ENCODE data around the gene ARHGAP12.
"Not testable (repeated sequence)": the region's sequence is repeated elsewhere in the genome, so short reads cannot be mapped to it uniquely, and the experiment has no call there.

Gene ARHGAP12

GRCh38 chr10:31895722-31896121, 32.9 kb downstream of the ARHGAP12 start:
- not testable (repeated sequence) for H3K4me3 ChIP-seq (ENCODE audit: low read depth in 1 of 2, low read length in 2 of 2); H3K9me3 ChIP-seq (ENCODE audit: control insufficient read depth in 1 of 2, low read length in 2 of 2); H3K27ac ChIP-seq (ENCODE audit: low read length); H3K36me3 ChIP-seq (ENCODE audit: control insufficient read depth in 1 of 2, insufficient read depth in 2 of 2, low read length in 2 of 2); H3K27me3 ChIP-seq (ENCODE audit: low read depth, low read length)
- H3K4me1 ChIP-seq (ENCODE audit: control insufficient read depth in 1 of 2, insufficient read depth in 2 of 2, low read length in 2 of 2), result peaks cover 0 to 11% of the 10 kb centered on the region in 2 donors

DNA sequence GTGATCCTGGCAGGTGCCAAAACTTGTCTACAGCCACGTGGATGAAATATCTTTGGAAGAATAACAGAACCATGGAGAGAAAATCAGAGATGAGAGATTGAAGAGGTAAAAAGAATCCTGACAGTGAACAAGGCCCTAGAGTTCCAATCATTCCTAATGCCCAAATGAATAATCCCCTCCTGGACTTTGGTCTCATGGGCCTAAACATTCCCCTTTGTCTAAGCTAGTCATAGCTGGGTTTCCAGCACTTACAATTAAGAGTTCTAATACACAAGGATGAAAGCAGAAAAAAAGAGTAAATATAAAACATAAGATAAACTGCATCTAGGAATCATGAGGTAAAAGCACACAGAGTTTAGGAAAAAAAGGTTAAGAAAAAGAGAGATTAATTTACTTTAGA, 40.2 kb downstream of the ARHGAP12 start:
- Histone ChIP-seq H3K27me3 (ENCODE audit: low read depth, low read length) (no peaks in the 10 kb centered on the region), H3K4me1 (ENCODE audit: control insufficient read depth in 1 of 2, insufficient read depth in 2 of 2, low read length in 2 of 2) (peaks cover 0 to 12% of the 10 kb centered on the region in 2 donors), H3K36me3 (ENCODE audit: control insufficient read depth in 1 of 2, insufficient read depth in 2 of 2, low read length in 2 of 2) (no peaks in the 10 kb centered on the region), H3K27ac (ENCODE audit: low read length) (no peak overlapping the region), H3K4me3 (ENCODE audit: low read depth in 1 of 2, low read length in 2 of 2) (no peak overlapping the region), H3K9me3 (ENCODE audit: control insufficient read depth in 1 of 2, low read length in 2 of 2) (no peaks in the 10 kb centered on the region)

- no peaks in the 10 kb centered on the region for H3K9me3 ChIP-seq (ENCODE audit: control insufficient read depth in 1 of 2, low read length in 2 of 2)
- no peaks in the 10 kb centered on the region for H3K27me3 ChIP-seq (ENCODE audit: low read depth, low read length)
- H3K4me1 ChIP-seq (ENCODE audit: control insufficient read depth in 1 of 2, insufficient read depth in 2 of 2, low read length in 2 of 2), result peaks cover 0 to 12% of the 10 kb centered on the region in 2 donors
- no peak overlapping the region for H3K4me3 ChIP-seq (ENCODE audit: low read depth in 1 of 2, low read length in 2 of 2)
- no peaks in the 10 kb centered on the region for H3K36me3 ChIP-seq (ENCODE audit: control insufficient read depth in 1 of 2, insufficient read depth in 2 of 2, low read length in 2 of 2)
- H3K27ac ChIP-seq (ENCODE audit: low read length), result peak overlapping the region; percentile 19
Measured at GRCh38 chr10:31887850-31888249, 40.8 kb downstream of the ARHGAP12 start.

GRCh38 chr10:31886885-31887284, 41.7 kb downstream of the ARHGAP12 start:
- Histone ChIP-seq H3K4me3 (ENCODE audit: low read depth in 1 of 2, low read length in 2 of 2) (no peak overlapping the region), H3K4me1 (ENCODE audit: control insufficient read depth in 1 of 2, insufficient read depth in 2 of 2, low read length in 2 of 2) (peaks cover 0 to 12% of the 10 kb centered on the region in 2 donors), H3K9me3 (ENCODE audit: control insufficient read depth in 1 of 2, low read length in 2 of 2) (no peaks in the 10 kb centered on the region), H3K27ac (ENCODE audit: low read length) (no peak overlapping the region), H3K27me3 (ENCODE audit: low read depth, low read length) (no peaks in the 10 kb centered on the region), H3K36me3 (ENCODE audit: control insufficient read depth in 1 of 2, insufficient read depth in 2 of 2, low read length in 2 of 2) (no peaks in the 10 kb centered on the region)

DNA sequence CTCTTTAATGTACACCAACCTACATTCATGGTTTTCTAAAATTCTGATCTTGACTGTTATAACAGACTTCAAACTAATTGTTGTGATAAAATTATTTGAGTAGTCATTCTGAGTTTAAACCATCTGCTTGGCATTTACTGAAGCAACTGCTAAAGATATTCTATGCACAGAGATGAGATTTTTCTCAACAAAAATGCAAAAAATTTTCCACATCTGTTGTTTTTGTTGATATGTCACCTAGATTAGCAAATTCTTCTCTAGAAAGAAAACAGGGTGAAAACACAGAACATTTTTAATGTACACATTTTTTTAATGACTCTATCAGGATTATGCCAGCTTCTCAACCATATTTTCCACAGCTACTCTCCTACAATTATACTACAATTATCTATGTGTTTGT, 42.7 kb downstream of the ARHGAP12 start:
- H3K27me3 ChIP-seq (ENCODE audit: low read depth, low read length), result no peaks in the 10 kb centered on the region
- H3K27ac ChIP-seq (ENCODE audit: low read length), result no peak overlapping the region
- peaks cover 0 to 12% of the 10 kb centered on the region in 2 donors for H3K4me1 ChIP-seq (ENCODE audit: control insufficient read depth in 1 of 2, insufficient read depth in 2 of 2, low read length in 2 of 2)
- no peaks in the 10 kb centered on the region for H3K9me3 ChIP-seq (ENCODE audit: control insufficient read depth in 1 of 2, low read length in 2 of 2)
- no peaks in the 10 kb centered on the region for H3K36me3 ChIP-seq (ENCODE audit: control insufficient read depth in 1 of 2, insufficient read depth in 2 of 2, low read length in 2 of 2)
- no peak overlapping the region for H3K4me3 ChIP-seq (ENCODE audit: low read depth in 1 of 2, low read length in 2 of 2)

DNA sequence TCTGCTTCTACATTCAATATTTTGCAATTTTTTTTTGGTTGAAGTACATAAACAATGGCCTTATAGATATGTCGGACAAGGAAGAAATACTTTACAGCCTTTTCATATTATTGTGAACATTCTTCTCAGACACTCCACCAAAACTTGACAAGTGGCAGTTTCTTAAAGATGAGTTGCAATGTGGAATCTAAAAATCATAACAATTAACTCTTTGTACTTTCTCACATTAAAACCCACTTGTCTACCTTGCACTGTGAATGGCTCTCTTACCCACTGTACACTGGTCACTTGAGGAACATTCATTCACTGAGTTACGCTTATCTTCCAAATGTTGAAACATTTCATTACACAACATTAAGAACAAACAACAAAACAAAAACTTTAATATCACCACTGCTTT, 44.2 kb downstream of the ARHGAP12 start:
- Histone ChIP-seq H3K4me1 (ENCODE audit: control insufficient read depth in 1 of 2, insufficient read depth in 2 of 2, low read length in 2 of 2) (peaks cover 0 to 12% of the 10 kb centered on the region in 2 donors), H3K27me3 (ENCODE audit: low read depth, low read length) (no peaks in the 10 kb centered on the region), H3K4me3 (ENCODE audit: low read depth in 1 of 2, low read length in 2 of 2) (no peak overlapping the region), H3K9me3 (ENCODE audit: control insufficient read depth in 1 of 2, low read length in 2 of 2) (no peaks in the 10 kb centered on the region), H3K27ac (ENCODE audit: low read length) (no peak overlapping the region), H3K36me3 (ENCODE audit: control insufficient read depth in 1 of 2, insufficient read depth in 2 of 2, low read length in 2 of 2) (no peaks in the 10 kb centered on the region)

DNA sequence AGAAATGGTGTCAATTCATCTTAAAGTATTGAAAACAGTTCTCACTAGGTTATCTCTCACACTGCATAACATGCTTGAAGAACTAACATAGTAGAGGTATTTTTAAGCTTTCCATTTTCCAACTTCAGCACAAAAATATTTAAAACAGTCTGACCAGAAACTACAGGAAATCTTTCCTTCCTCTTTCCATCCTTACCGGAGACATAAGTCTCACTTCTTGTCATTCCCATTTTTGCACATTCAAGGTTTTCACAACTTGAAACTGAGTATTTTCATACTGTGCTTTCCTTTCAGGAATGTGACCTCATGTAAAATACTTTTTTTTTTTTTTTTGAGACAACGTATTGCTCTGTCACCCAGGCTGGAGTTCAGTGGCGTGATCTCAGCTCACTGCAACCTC, 45.2 kb downstream of the ARHGAP12 start:
- Histone ChIP-seq H3K4me3 (ENCODE audit: low read depth in 1 of 2, low read length in 2 of 2) (no peak overlapping the region), H3K4me1 (ENCODE audit: control insufficient read depth in 1 of 2, insufficient read depth in 2 of 2, low read length in 2 of 2) (peaks cover 0 to 6% of the 10 kb centered on the region in 2 donors), H3K36me3 (ENCODE audit: control insufficient read depth in 1 of 2, insufficient read depth in 2 of 2, low read length in 2 of 2) (no peaks in the 10 kb centered on the region), H3K9me3 (ENCODE audit: control insufficient read depth in 1 of 2, low read length in 2 of 2) (no peaks in the 10 kb centered on the region), H3K27ac (ENCODE audit: low read length) (no peak overlapping the region), H3K27me3 (ENCODE audit: low read depth, low read length) (no peaks in the 10 kb centered on the region)

DNA sequence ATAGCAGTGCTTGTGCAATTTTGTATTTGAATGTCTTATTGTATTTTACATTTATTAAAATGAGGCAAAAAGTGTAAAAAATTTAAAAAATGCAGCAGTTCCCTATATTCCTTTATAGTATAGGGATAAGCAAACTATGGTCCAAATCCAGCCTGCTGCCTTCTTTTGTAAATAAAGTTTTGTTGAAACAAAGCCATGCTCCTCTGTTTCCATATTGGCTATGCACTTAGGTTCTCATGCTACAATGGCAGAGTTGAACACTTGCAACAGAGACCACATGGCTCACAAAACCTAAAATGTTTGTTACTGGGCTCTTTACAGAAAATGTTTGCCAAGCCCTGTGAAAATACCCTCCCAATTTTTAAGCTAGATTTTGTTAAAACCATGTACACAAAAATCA, 50.1 kb downstream of the ARHGAP12 start:
- H3K9me3 ChIP-seq (ENCODE audit: control insufficient read depth in 1 of 2, low read length in 2 of 2), result no peaks in the 10 kb centered on the region
- no peaks in the 10 kb centered on the region for H3K27me3 ChIP-seq (ENCODE audit: low read depth, low read length)
- no peaks in the 10 kb centered on the region for H3K4me1 ChIP-seq (ENCODE audit: control insufficient read depth in 1 of 2, insufficient read depth in 2 of 2, low read length in 2 of 2)

DNA sequence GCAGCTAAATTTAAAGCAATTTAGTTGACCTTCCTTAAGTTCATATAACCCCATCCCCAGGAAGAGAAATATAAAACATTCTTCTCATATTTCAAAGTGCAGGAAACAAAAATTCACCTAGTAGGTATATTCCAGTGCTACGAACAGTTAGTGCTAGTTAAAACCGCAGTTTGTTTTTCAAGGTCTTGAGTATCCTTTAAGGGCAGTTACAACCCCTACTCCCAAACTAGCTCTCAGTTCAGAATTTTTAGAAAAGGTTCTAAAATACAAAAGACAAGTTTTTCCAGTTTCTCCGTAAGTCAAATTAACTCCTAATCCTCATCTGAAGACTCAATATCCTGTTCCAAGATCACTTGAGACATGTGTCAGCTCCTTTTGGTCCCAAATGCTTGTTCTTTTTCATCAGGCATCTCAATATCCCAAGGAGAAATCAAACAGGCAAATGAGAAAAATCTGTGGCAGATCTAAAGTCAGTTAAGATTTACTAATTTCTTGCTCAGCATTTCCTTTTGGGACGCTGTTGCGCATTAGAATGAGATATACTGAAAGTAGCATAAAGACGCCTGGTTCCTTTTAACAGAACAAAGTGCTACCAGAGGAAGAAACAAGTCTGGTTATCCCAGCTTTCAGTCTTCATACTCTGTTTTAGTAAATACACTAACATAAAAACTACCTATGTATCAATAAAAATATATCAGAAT, 51.8 kb downstream of the ARHGAP12 start:
- no peaks in the 10 kb centered on the region for H3K9me3 ChIP-seq (ENCODE audit: control insufficient read depth in 1 of 2, low read length in 2 of 2)
- H3K4me1 ChIP-seq (ENCODE audit: control insufficient read depth in 1 of 2, insufficient read depth in 2 of 2, low read length in 2 of 2), result no peaks in the 10 kb centered on the region
- no peak overlapping the region for H3K4me3 ChIP-seq (ENCODE audit: low read depth in 1 of 2, low read length in 2 of 2)
- H3K36me3 ChIP-seq (ENCODE audit: control insufficient read depth in 1 of 2, insufficient read depth in 2 of 2, low read length in 2 of 2), result no peaks in the 10 kb centered on the region
- no peak overlapping the region for H3K27ac ChIP-seq (ENCODE audit: low read length)
- no peaks in the 10 kb centered on the region for H3K27me3 ChIP-seq (ENCODE audit: low read depth, low read length)

More for the DNA sequence above, 50.1 kb downstream of the ARHGAP12 start:
- Histone ChIP-seq H3K36me3 (ENCODE audit: control insufficient read depth in 1 of 2, insufficient read depth in 2 of 2, low read length in 2 of 2) (no peaks in the 10 kb centered on the region), H3K27ac (ENCODE audit: low read length) (no peak overlapping the region), H3K4me3 (ENCODE audit: low read depth in 1 of 2, low read length in 2 of 2) (no peak overlapping the region)

- Histone ChIP-seq H3K27me3 (ENCODE audit: low read depth, low read length) (no peaks in the 10 kb centered on the region), H3K4me1 (ENCODE audit: control insufficient read depth in 1 of 2, insufficient read depth in 2 of 2, low read length in 2 of 2) (no peaks in the 10 kb centered on the region), H3K27ac (ENCODE audit: low read length) (no peak overlapping the region), H3K4me3 (ENCODE audit: low read depth in 1 of 2, low read length in 2 of 2) (no peak overlapping the region), H3K36me3 (ENCODE audit: control insufficient read depth in 1 of 2, insufficient read depth in 2 of 2, low read length in 2 of 2) (no peaks in the 10 kb centered on the region), H3K9me3 (ENCODE audit: control insufficient read depth in 1 of 2, low read length in 2 of 2) (no peaks in the 10 kb centered on the region)
Measured at GRCh38 chr10:31875608-31876007, 53.0 kb downstream of the ARHGAP12 start.

GRCh38 chr10:31873724-31874123, 54.9 kb downstream of the ARHGAP12 start:
- Histone ChIP-seq H3K4me3 (ENCODE audit: low read depth in 1 of 2, low read length in 2 of 2) (no peak overlapping the region), H3K36me3 (ENCODE audit: control insufficient read depth in 1 of 2, insufficient read depth in 2 of 2, low read length in 2 of 2) (no peaks in the 10 kb centered on the region), H3K4me1 (ENCODE audit: control insufficient read depth in 1 of 2, insufficient read depth in 2 of 2, low read length in 2 of 2) (no peaks in the 10 kb centered on the region), H3K27me3 (ENCODE audit: low read depth, low read length) (no peaks in the 10 kb centered on the region), H3K9me3 (ENCODE audit: control insufficient read depth in 1 of 2, low read length in 2 of 2) (no peaks in the 10 kb centered on the region), H3K27ac (ENCODE audit: low read length) (no peak overlapping the region)

Measured in muscle layer of duodenum (tissue), 2 donors.